SK-N-SH (cell line): ENCODE data around the gene RFWD3. TPM values are rescaled to one million over a fixed set of nuclear protein-coding genes. Genes with fewer than 3 reads are reported as not detected.

Experiments
- CTCF ChIA-PET: fragments of 300-600, 350-600 bp; formaldehyde crosslinking; extraction: SDS; loops from one replicate; lab custom pipeline; 2021; lab: Yijun Ruan, JAX
- POLR2A ChIA-PET: fragments of 350-600 bp; sonication (Branson Sonifier 250); formaldehyde crosslinking; extraction: SDS; loops from one replicate; lab custom pipeline; 2020; ENCODE audit warnings: antibody characterized with exemption, inconsistent platforms; lab: Yijun Ruan, JAX
- DNase-seq: peaks from one replicate; pipeline ENCODE4 v3.0.0; 2012
- H2AFZ ChIP-seq: fragments of 200-600 bp; sonication (generic); 2 replicates; pipeline ENCODE4 v1.8.1; 2016; ENCODE audit warnings: antibody characterized with exemption, mild to moderate bottlenecking, low read depth
- H3F3A ChIP-seq: fragments of 200-600 bp; sonication (generic); replicated peaks from 2 replicates; pipeline ENCODE3; 2016; ENCODE audit warnings: antibody characterized with exemption, mild to moderate bottlenecking; ENCODE audit not compliant: insufficient read depth
- H3K27ac ChIP-seq, 2 experiments: fragments of 200-500 bp in 1 of 2; fragments of 200-600 bp in 1 of 2; sonication (Bioruptor generic) in 1 of 2; sonication (generic), shearing (Covaris generic) in 1 of 2; 2 replicates each; pipeline versions ENCODE4 v1.5.1 to v1.6.1; 2014 to 2016; ENCODE audit warnings: low read depth in 2 of 2, inconsistent platforms in 1 of 2, low read length in 1 of 2, mild to moderate bottlenecking in 1 of 2, mixed read lengths in 1 of 2
- H3K27me3 ChIP-seq: fragments of 200-600 bp; sonication (generic), shearing (Covaris generic); 2 replicates; pipeline ENCODE4 v1.6.1; 2016; ENCODE audit warnings: mixed run types; ENCODE audit not compliant: insufficient read depth
- H3K36me3 ChIP-seq, 2 experiments: fragments of 200-500 bp in 1 of 2; fragments of 200-600 bp in 1 of 2; sonication (Bioruptor generic) in 1 of 2; sonication (generic) in 1 of 2; replicated peaks in 1 of 2; 2 replicates each; pipeline versions ENCODE3 to v1.5.1; 2014 to 2016; ENCODE audit warnings: low read length in 1 of 2, mild to moderate bottlenecking in 1 of 2; ENCODE audit not compliant: insufficient read depth in 2 of 2, control insufficient read depth in 1 of 2
- H3K4me1 ChIP-seq, 2 experiments: fragments of 200-500 bp in 1 of 2; fragments of 200-600 bp in 1 of 2; sonication (Bioruptor generic) in 1 of 2; sonication (generic), shearing (Covaris generic) in 1 of 2; 2 replicates each; pipeline versions ENCODE4 v1.5.1 to v1.6.1; 2014 to 2016; ENCODE audit warnings: low read depth in 1 of 2, low read length in 1 of 2, mixed run types in 1 of 2; ENCODE audit not compliant: insufficient read depth in 2 of 2, control insufficient read depth in 1 of 2
- H3K4me2 ChIP-seq: fragments of 200-600 bp; sonication (generic), shearing (Covaris generic); 2 replicates; pipeline ENCODE4 v1.6.1; 2017; ENCODE audit warnings: mixed run types
- H3K4me3 ChIP-seq, 2 experiments: fragments of 200-500 bp in 1 of 2; fragments of 200-600 bp in 1 of 2; sonication (Bioruptor generic) in 1 of 2; sonication (generic), shearing (Covaris generic) in 1 of 2; 2 replicates each; pipeline versions ENCODE4 v1.5.1 to v1.8.1; 2014 to 2016; ENCODE audit warnings: low read depth in 2 of 2, inconsistent platforms in 1 of 2, low read length in 1 of 2, mild to moderate bottlenecking in 1 of 2, mixed read lengths in 1 of 2, moderate library complexity in 1 of 2
- H3K79me2 ChIP-seq: fragments of 200-600 bp; sonication (generic); 2 replicates; pipeline ENCODE4 v1.8.1; 2017; ENCODE audit warnings: mild to moderate bottlenecking; ENCODE audit not compliant: insufficient read depth
- H3K9ac ChIP-seq: fragments of 200-600 bp; sonication (generic); 2 replicates; pipeline ENCODE4 v1.6.1; 2017; ENCODE audit warnings: mixed run types
- H3K9me2 ChIP-seq: fragments of 200-600 bp; sonication (generic); 2 replicates; pipeline ENCODE4 v1.6.1; 2017; ENCODE audit warnings: mixed run types
- H3K9me3 ChIP-seq: fragments of 200-600 bp; sonication (generic); 2 replicates; pipeline ENCODE4 v1.6.1; 2017; ENCODE audit warnings: mixed run types, mild to moderate bottlenecking, moderate library complexity
- H4K20me1 ChIP-seq: fragments of 200-600 bp; sonication (generic); 2 replicates; pipeline ENCODE4 v1.6.1; 2017; ENCODE audit warnings: mild to moderate bottlenecking, mixed run types; ENCODE audit not compliant: insufficient read depth
- CHD2 ChIP-seq: fragments of 150-350 bp; IDR thresholded peaks from 2 replicates; pipeline ENCODE4 v1.6.1; 2018; ENCODE audit warnings: low read length; ENCODE audit not compliant: partially characterized antibody
- ELF1 ChIP-seq: IDR thresholded peaks from 2 replicates; pipeline ENCODE4 v1.4.0; 2012
- JUND ChIP-seq: IDR thresholded peaks from 2 replicates; pipeline ENCODE4 v1.4.0; 2012
- MAX ChIP-seq: IDR thresholded peaks from 2 replicates; pipeline ENCODE4 v1.4.0; 2012; ENCODE audit warnings: low read depth
- NFIC ChIP-seq: IDR thresholded peaks from 2 replicates; pipeline ENCODE4 v1.4.0; 2012; ENCODE audit warnings: borderline replicate concordance
- PBX3 ChIP-seq: IDR thresholded peaks from 2 replicates; pipeline ENCODE4; 2012
- RAD21 ChIP-seq: IDR thresholded peaks from 2 replicates; pipeline ENCODE4 v1.6.1; 2012; ENCODE audit warnings: mild to moderate bottlenecking, low read length
- REST ChIP-seq: IDR thresholded peaks from 2 replicates; pipeline ENCODE4 v1.6.1; 2012; ENCODE audit warnings: mild to moderate bottlenecking, low read depth, low read length, moderate library complexity
- RXRA ChIP-seq: IDR thresholded peaks from 2 replicates; pipeline ENCODE4 v1.4.0; 2012; ENCODE audit warnings: low read depth, mild to moderate bottlenecking, borderline replicate concordance
- TAF1 ChIP-seq: IDR thresholded peaks from 2 replicates; pipeline ENCODE4 v1.6.1; 2012; ENCODE audit warnings: low read depth, mild to moderate bottlenecking, low read length, moderate library complexity, borderline replicate concordance
- TCF12 ChIP-seq: IDR thresholded peaks from 2 replicates; pipeline ENCODE4 v1.4.0; 2012
- TEAD4 ChIP-seq: IDR thresholded peaks from 2 replicates; pipeline ENCODE4 v1.4.0; 2012; ENCODE audit warnings: mild to moderate bottlenecking, borderline replicate concordance; ENCODE audit not compliant: insufficient read depth
- USF1 ChIP-seq: IDR thresholded peaks from 2 replicates; pipeline ENCODE4 v1.4.0; 2012; ENCODE audit warnings: low read depth, borderline replicate concordance
- YY1 ChIP-seq: IDR thresholded peaks from 2 replicates; pipeline ENCODE4 v1.4.0; 2012; ENCODE audit warnings: low read depth, mild to moderate bottlenecking
- WGBS: methylation state at CpG from one replicate; pipeline ENCODE4 v1.1.6; 2017; ENCODE audit warnings: low lambda C conversion rate; 5-methylcytosine and 5-hydroxymethylcytosine counted together
- polyA plus RNA-seq, 3 experiments: library from polyadenylated mRNA; depleted of rRNA; stranded (reverse); fragments of >200 nt; gene quantifications; 2 replicates each; pipeline ENCODE4 v1.2.3, GENCODE V29; 2012

RFWD3 gene
- polyA plus RNA-seq, 1 of the 3 experiments (the other 2 are of a cell fraction): 13.2 TPM

GRCh38 chr16:74580833-74581232, 85.8 kb downstream of the RFWD3 start:
- H3K79me2 ChIP-seq: peaks cover 94% of the 10 kb centered on the region
- ChIA-PET CTCF (no interaction called here), POLR2A (no interaction called here)
- H3K9me2 ChIP-seq: no peaks in the 10 kb centered on the region
- no peak overlapping the region for H3K9ac ChIP-seq
- H3K4me1 ChIP-seq: peaks cover 0 to 38% of the 10 kb centered on the region in 2 experiments
- peaks cover 54% of the 10 kb centered on the region for H4K20me1 ChIP-seq
- no peak overlapping the region for H3K27ac ChIP-seq
- H3K36me3 ChIP-seq: no peaks in the 10 kb centered on the region
- H3K4me3 ChIP-seq: no peak overlapping the region
- WGBS: 98% methylated on average over 3 of the region's 3 CpGs
- H3K27me3 ChIP-seq: no peaks in the 10 kb centered on the region
- H3F3A ChIP-seq: peaks cover 29% of the 10 kb centered on the region
- H3K9me3 ChIP-seq: no peaks in the 10 kb centered on the region
- no peak for DNase-seq
- no peak overlapping the region for H3K4me2 ChIP-seq
- TF ChIP-seq NFIC (no peak), REST (no peak), TAF1 (no peak), USF1 (no peak), TCF12 (no peak), RAD21 (no peak), JUND (no peak), ELF1 (no peak), CHD2 (no peak), MAX (no peak), TEAD4 (no peak), PBX3 (no peak), YY1 (no peak), RXRA (no peak)
- no peak overlapping the region for H2AFZ ChIP-seq
